ENCODE measurements around the gene ARG1.
"Not testable (repeated sequence)": the region's sequence is repeated elsewhere in the genome, so short reads cannot be mapped to it uniquely, and the experiment has no call there.

Gene ARG1

DNA sequence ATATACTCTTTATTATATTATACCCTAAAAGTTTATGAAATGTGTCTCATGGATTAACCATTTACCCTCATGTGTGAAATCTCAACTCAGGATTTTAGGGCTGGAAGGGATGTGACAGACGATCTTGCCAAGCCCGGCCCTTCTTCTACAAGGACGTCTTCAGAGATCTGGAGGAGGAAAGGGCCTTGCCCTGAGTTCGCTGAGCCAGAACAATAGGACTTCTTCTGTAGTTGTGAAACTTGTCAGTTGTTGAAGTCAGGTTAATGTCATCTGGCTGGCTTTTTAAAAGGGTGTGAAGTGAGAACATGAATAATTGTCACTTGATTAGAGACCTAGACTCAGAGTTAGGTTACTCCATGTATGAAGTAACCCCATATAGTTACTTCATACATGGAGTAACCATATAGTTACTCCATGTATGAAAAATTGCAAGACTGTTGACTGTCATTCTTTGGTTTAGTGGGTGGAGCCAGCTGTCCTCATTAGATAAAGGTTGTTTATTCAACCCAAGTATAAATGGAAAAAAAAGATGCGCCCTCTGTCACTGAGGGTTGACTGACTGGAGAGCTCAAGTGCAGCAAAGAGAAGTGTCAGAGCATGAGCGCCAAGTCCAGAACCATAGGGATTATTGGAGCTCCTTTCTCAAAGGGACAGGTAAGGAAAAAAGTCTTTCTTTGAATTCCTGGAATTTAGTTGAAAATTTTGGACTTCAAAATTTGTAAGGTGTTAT, at the start of gene ARG1:
Gene ARG1 (plus strand): TSS at position 541 of the 730 bp plus-strand sequence. CDS start 57 bp downstream, at position 598.
- no peak for DNase-seq (ENCODE audit: low spot score)

DNA sequence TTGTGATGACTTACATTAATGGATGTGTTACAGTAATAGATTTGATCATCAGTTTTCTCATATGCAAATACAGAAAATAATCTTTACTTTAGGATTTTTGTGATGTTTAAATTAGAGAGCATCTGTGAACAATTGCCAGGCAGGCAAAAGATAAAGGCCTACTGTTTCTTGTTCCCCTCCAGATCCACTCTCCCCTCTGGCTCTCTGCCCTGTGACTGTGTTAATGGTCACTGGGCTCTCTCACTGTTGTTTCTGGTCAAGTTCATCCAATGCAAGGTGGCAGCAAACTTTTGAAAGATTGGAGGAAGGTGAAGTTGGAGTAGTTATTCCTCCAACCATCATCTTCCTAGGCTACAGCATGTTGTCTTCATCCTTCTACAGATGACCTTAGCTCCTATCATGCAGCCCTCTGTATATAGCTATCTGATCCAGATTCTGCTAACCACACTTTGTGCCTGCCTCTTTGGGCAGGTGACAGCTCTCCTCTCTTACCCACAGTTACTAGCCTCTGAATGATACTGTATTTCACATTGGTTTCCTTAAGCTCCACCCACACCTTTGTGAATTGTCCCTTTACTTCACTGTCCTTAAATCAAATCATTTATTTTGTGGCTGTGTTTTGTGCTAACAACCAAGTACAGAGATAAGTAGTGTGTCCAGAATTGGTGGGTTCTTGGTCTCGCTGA, 48.9 kb upstream of the ARG1 start:
- peak; percentile 64 for DNase-seq (ENCODE audit: low spot score)

- DNase-seq (ENCODE audit: low spot score) = no peak
Observed at GRCh38 chr6:131524695-131525336, 48.2 kb upstream of the ARG1 start.

DNA sequence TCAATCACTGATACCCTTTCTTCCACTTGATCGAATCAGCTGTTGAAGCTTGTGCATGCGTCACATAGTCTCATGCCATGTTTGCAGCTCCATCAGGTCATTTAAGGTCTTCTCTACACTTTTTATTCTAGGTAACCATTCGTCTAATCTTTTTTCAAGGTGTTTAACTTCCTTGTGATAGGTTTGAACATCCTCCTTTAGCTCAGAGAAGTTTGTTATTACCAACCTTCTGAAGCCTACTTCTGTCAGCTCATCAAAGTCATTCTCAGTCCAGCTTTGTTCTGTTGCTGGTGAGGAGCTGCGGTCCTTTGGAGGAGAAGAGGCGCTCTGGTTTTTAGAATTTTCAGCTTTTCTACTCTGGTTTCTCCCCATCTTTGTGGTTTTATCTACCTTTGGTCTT, 42.1 kb upstream of the ARG1 start:
- not testable (repeated sequence) for DNase-seq (ENCODE audit: low spot score)

DNA sequence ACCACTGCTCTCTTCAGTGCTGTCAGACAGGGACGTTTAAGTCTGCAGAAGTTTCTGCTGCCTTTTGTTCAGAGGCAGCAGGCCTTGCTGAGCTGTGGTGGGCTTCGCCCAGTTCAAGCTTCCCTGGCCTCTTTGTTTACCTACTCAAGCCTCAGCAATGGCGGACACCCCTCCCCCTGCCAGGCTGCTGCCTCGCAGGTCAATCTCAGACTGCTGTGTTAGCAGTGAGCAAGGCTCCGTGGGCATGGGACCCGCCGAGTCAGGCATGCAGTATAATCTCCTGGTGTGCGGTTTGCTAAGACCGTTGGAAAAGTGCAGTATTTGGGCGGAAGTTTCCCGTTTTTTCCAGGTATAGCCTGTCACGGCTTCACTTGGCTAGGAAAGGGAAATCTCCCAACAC, 41.3 kb upstream of the ARG1 start:
- DNase-seq (ENCODE audit: low spot score) = not testable (repeated sequence)

DNA sequence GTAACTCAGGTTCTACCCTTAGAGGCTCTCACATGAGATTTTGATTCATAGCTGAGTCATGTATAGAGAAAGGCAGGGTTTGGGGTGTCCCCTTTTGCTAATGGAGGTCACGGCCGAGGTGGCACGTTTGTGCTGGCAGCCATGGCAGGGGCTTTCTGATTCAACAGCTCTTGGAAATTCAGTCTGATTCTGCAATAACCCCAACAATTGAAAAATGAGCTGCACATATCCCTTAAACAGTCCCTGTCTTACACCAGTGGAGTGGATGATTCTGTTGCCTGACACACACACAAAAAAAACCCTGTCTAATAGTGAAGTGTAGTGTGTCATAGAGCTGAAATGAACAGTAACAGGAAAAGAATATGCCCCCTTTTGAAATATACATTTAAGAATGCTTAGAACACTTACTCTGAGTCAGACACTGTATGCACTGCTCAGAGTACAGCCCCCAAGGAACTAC, 40.4 kb upstream of the ARG1 start:
- DNase-seq (ENCODE audit: low spot score) = no peak

- not testable (repeated sequence) for DNase-seq (ENCODE audit: low spot score)
Observed at GRCh38 chr6:131538615-131539014, 34.4 kb upstream of the ARG1 start.

GRCh38 chr6:131545317-131545716, 27.7 kb upstream of the ARG1 start:
- no peak for DNase-seq (ENCODE audit: low spot score)

- no peak for DNase-seq (ENCODE audit: low spot score)
Observed at GRCh38 chr6:131547488-131547887, 25.5 kb upstream of the ARG1 start.

DNA sequence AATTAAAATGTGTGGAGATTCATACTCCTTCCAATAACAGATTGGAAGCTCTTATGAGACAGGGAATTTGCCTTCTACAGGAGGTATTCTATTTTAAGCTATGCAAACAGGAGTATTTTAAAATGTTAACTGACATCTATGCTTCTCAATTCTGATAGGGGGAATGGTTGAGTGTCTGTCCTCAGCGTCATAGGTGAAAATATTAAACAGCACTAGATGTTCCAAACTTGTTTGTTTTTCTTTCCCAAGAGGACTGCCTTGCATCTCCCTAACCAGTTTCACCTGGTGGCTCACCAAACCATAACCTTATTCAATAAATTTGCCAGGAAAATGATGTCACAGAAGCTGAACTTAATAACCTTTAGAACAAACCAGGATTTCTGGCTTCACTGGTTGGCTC, 24.6 kb upstream of the ARG1 start:
- no peak for DNase-seq (ENCODE audit: low spot score)

- DNase-seq (ENCODE audit: low spot score) = no peak
Observed at GRCh38 chr6:131549811-131550210, 23.2 kb upstream of the ARG1 start.

- no peak for DNase-seq (ENCODE audit: low spot score)
Observed at GRCh38 chr6:131551902-131552301, 21.1 kb upstream of the ARG1 start.

- DNase-seq (ENCODE audit: low spot score) = no peak
Observed at GRCh38 chr6:131552572-131552971, 20.5 kb upstream of the ARG1 start.

- no peak for DNase-seq (ENCODE audit: low spot score)
Observed at GRCh38 chr6:131555992-131556391, 17.0 kb upstream of the ARG1 start.

DNA sequence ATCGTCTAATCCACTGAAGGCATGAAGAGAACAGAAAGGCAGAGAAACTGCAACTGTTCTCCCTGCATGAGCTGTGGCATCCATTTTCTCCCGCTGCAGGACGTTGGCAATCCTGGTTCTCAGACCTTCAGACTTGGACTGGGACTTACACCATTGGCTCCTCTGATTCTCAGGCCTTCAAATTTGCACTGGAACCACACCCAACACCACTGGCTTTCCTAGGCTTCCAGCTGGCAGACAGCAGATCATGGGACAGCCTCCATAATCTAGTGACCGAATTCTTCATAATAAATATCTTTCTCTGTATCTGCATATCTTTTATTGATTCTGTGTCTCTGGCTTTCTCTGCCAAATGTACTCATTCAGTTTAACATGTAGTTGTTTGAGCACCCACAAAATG, 14.1 kb upstream of the ARG1 start:
- DNase-seq (ENCODE audit: low spot score) = no peak

GRCh38 chr6:131561925-131562707, 10.9 kb upstream of the ARG1 start:
- no peak for DNase-seq (ENCODE audit: low spot score)

DNA sequence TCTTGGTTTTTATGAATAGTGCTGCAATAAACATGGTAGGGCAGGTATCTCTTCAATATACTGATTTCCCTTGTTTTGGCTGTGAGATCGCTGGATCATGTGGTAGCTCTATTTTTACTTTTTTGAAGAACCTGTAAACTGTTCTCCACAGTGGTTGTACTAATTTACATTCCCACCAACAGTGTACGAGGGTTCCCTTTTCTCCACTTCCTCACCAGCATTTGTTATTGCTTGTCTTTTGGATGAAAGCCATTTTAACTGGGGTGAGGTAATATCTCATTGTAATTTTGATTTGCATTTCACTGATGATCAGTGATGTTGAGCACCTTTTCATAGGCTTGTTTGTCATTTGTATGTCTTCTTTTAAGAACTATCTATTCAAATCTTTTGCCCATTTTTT, 8.0 kb upstream of the ARG1 start:
- no peak for DNase-seq (ENCODE audit: low spot score)

- no peak for DNase-seq (ENCODE audit: low spot score)
Observed at GRCh38 chr6:131568726-131569125, 4.3 kb upstream of the ARG1 start.

GRCh38 chr6:131574133-131574532, 1.1 kb downstream of the ARG1 start:
- DNase-seq (ENCODE audit: low spot score) = no peak

GRCh38 chr6:131574686-131575085, 1.7 kb downstream of the ARG1 start:
- DNase-seq (ENCODE audit: low spot score) = no peak

DNA sequence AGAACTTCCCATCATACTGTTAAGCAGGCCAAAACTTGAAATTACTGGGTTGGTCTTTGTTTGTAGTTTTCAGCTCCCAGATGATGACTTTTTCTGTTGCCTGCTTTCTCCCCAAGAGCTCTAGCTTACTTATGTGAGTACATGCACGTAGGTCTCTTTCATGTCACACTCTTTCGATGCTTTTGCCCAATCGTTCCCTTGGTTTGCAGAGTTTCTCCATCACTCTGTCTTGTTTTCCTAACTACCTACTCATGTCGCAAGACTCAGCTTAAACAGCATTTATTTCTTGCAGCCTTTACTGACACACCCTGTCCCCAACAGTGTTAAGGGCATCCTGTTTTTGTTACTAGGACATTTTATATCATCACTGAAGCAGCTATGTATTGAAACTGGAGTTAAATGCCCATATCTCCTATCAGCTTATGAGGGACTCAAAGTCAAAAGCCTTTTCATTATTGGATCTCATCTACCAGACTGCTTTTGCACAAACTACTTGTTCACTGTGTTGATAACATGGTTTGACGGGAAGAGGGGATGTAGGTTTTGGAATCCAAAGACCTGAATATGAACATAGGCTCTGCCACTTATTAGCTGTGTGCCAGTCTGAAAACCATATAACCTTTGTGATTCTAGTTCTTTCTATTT, 2.9 kb downstream of the ARG1 start:
- no peak for DNase-seq (ENCODE audit: low spot score)

DNA sequence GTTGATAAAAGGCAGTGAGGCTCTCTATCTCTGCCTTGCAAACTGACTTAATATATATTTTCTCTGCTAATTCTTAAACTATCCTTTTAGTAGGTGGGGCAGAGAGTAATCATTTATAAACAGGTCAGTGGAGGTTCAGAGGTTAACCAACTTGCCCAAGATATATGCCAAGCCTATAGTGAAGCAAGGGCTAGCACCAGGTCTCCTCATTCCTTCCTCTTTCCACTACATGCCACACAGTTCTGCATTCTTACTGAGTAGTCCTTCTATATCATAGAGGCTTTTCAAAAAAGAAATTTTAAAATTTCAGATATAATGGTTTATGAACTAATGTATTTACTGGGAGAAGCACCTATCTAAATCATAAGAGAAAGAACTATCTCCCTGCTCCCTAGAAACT, 8.5 kb downstream of the ARG1 start:
- DNase-seq (ENCODE audit: low spot score) = no peak
